NCI-H460 (cell line): ENCODE data around the gene ROBO3. TPM values are rescaled to one million over a fixed set of nuclear protein-coding genes. Genes with fewer than 3 reads are reported as not detected.

ENCODE experiments used
- DNase-seq: peaks from one replicate; pipeline ENCODE4 v3.0.0-alpha.2; 2016; ENCODE audit warnings: low read depth; ENCODE audit errors: extremely low read depth
- total RNA-seq: library from RNA; depleted of rRNA; stranded (reverse); fragments of >200 nt; shearing (Covaris generic); gene quantifications from 2 replicates; pipeline ENCODE4 v1.2.3, GENCODE V29; 2014; rRNA removed

The ROBO3 gene
- total RNA-seq, 1 experiment from 2014 or later, result 7.9 TPM

GRCh38 chr11:124917115-124917637 lies 51.9 kb downstream of the ROBO3 start:
- no peak for DNase-seq

GRCh38 chr11:124918950-124919349 lies 53.7 kb downstream of the ROBO3 start, which contains the start of gene HEPN1:
Gene HEPN1, plus strand, starts transcription at chr11:124919250.
- DNase-seq, result no peak

GRCh38 chr11:124919898-124920297 lies 54.7 kb downstream of the ROBO3 start:
- DNase-seq, result no peak

GRCh38 chr11:124920356-124920755 lies 55.1 kb downstream of the ROBO3 start:
- no peak for DNase-seq

GRCh38 chr11:124920870-124921609 lies 55.8 kb downstream of the ROBO3 start:
- no peak for DNase-seq

GRCh38 chr11:124922831-124923230 lies 57.6 kb downstream of the ROBO3 start:
- no peak for DNase-seq

GRCh38 chr11:124923296-124923695 lies 58.1 kb downstream of the ROBO3 start:
- no peak for DNase-seq

- DNase-seq, result no peak
These were observed 63.9 kb downstream of the ROBO3 start for GRCh38 chr11:124928942-124929665.

- DNase-seq, result no peak
These were observed 65.6 kb downstream of the ROBO3 start for GRCh38 chr11:124930799-124931198.

Other genes starting within 250 kb of the ROBO3 start
- 23.8 and 30.3 TPM in 2 replicates for gene TBRG1, start 242.6 kb upstream of the ROBO3 start, total RNA-seq
- gene SIAE, start 191.7 kb upstream of the ROBO3 start, total RNA-seq, result 17.4 and 19.0 TPM in 2 replicates
- 12.7 and 14.0 TPM in 2 replicates for gene SPA17, start 191.5 kb upstream of the ROBO3 start, total RNA-seq
- gene NRGN, start 125.5 kb upstream of the ROBO3 start, total RNA-seq, result not detected in 2 replicates
- not detected in 2 replicates for gene VSIG2, start 113.2 kb upstream of the ROBO3 start, total RNA-seq
- gene ESAM, start 103.1 kb upstream of the ROBO3 start, total RNA-seq, result 0.15 and 0.23 TPM in 2 replicates
- 5.1 and 8.0 TPM in 2 replicates for gene MSANTD2, start 65.0 kb upstream of the ROBO3 start, total RNA-seq
- not detected in 2 replicates for gene ROBO4, start 32.4 kb downstream of the ROBO3 start, total RNA-seq
- gene HEPN1, start 53.8 kb downstream of the ROBO3 start, total RNA-seq, result not detected in 2 replicates
- not detected in 2 replicates for gene HEPACAM, start 70.6 kb downstream of the ROBO3 start, total RNA-seq
- 1.8 and 2.3 TPM in 2 replicates for gene CCDC15, start 88.8 kb downstream of the ROBO3 start, total RNA-seq
- 0.17 and 0.40 TPM in 2 replicates for gene SLC37A2, start 197.9 kb downstream of the ROBO3 start, total RNA-seq
- 32.2 and 33.2 TPM in 2 replicates for gene TMEM218, start 246.2 kb downstream of the ROBO3 start, total RNA-seq